ENCODE measurements around the gene MYCL. TPM values are rescaled to one million over a fixed set of nuclear protein-coding genes. Genes with fewer than 3 reads are reported as not detected.

MYCL gene
- total and polyA plus RNA-seq, 2 of the 8 experiments (the other 6 are each of a cell fraction or from before 2014, with no cell fraction given) = 20.3 to 28.8 TPM

GRCh38 chr1:39892601-39893595 is 8.8 kb downstream of the MYCL start (continued):
- TF ChIP-seq FOSL1 (IDR thresholded peaks at IDR 0.05; ENCODE audit: insufficient read depth, low read depth, low read length) (no peak), EGR1 (IDR thresholded peaks at IDR 0.05; ENCODE audit: borderline replicate concordance, low read depth, low read length) (0 out of 2 replicates have a peak, but pooled peaks have one; percentile 21), EP300 (IDR thresholded peaks at IDR 0.05; ENCODE audit: borderline replicate concordance in 1 of 2, low read depth in 2 of 2, low read length in 2 of 2) (0 out of 3 replicates have a peak, but pooled peaks of 1 of the 2 experiments have one; percentile 27), CREB1 (IDR thresholded peaks at IDR 0.05) (no peak), SP2 (IDR thresholded peaks at IDR 0.05; ENCODE audit: low read length) (no peak), TBP (IDR thresholded peaks at IDR 0.05; ENCODE audit: low read depth, low read length) (no peak), CTBP2 (IDR thresholded peaks at IDR 0.05; ENCODE audit: borderline replicate concordance, insufficient read depth, insufficient read length, low read length) (no peak), SIX5 (IDR thresholded peaks at IDR 0.05; ENCODE audit: low read depth, low read length) (no peak), YY1 (IDR thresholded peaks at IDR 0.05; ENCODE audit: low read depth, low read length) (no peak)

Measured in H1 (cell line).